Adrenal gland (tissue), 12 donors: ENCODE results near the gene SLFN5. TPM values are rescaled to one million over a fixed set of nuclear protein-coding genes. Genes with fewer than 3 reads are reported as not detected.
A peak's percentile ranks its signal among the peaks of the same experiment; 100 is the strongest.

Experiments used
- DNase-seq, 7 donors: peaks; one replicate each; pipeline ENCODE4 v3.0.0-alpha.2; 2019 to 2020
- H3K27ac ChIP-seq, 5 donors: fragments of 200-600 bp; sonication (generic) in 4 of 5; 1 replicate in 3 of 5; 2 replicates in 2 of 5; pipeline versions ENCODE4 v1.5.1 to v1.8.0; 2016 to 2020; ENCODE audit warnings: mild to moderate bottlenecking in 1 of 5
- H3K27me3 ChIP-seq: fragments of 200-600 bp; 2 replicates; pipeline ENCODE4 v1.8.0; 2021
- H3K36me3 ChIP-seq, 2 donors: fragments of 200-600 bp; replicated peaks in 1 of 2; 1 replicate in 1 of 2; 2 replicates in 1 of 2; pipeline versions ENCODE4 v1.5.1 to v1.8.0; 2018 to 2022
- H3K4me1 ChIP-seq, 2 donors: fragments of 200-600 bp; replicated peaks in 1 of 2; 1 replicate in 1 of 2; 2 replicates in 1 of 2; pipeline versions ENCODE4 v1.5.1 to v1.8.0; 2018 to 2021
- H3K4me3 ChIP-seq, 4 donors: fragments of 200-600 bp; sonication (generic) in 3 of 4; one replicate each; pipeline ENCODE4 v1.5.1; 2016 to 2018
- H3K9me3 ChIP-seq, 3 donors: fragments of 200-600 bp; sonication (generic) in 1 of 3; replicated peaks in 1 of 3; 1 replicate in 2 of 3; 2 replicates in 1 of 3; pipeline versions ENCODE4 v1.5.1 to v1.8.0; 2016 to 2021
- POLR2A ChIP-seq, 2 donors: fragments of 450-650 bp; IDR thresholded peaks; one replicate each; pipeline ENCODE4 v1.6.1; 2017; ENCODE audit warnings: antibody characterized with exemption in 2 of 2, mild to moderate bottlenecking in 2 of 2, moderate library complexity in 1 of 2
- WGBS, 4 donors: extraction: QIAGEN DNeasy Blood & Tissue Kit in 2 of 4; methylation state at CpG; one replicate each; pipeline versions ENCODE4 v1.1.5 to v1.1.7; 2013 to 2017; 5-methylcytosine and 5-hydroxymethylcytosine counted together
- intact Hi-C, 2 donors: fragments of 100-400 bp; cut with DNase I; formaldehyde crosslinking; loops; one replicate each; pipeline versions ENCODE4 v1.14.1 to v1.15.0; 2022 to 2023
- polyA plus RNA-seq, 3 donors: library from polyadenylated mRNA; stranded (reverse); fragments of 200-250 nt in 2 of 3; fragments of 350-450 nt in 1 of 3; fragmentation: Illumina TruSeq in 1 of 3; extraction: RNeasy Lipid Tissue Mini Kit (QIAGEN cat#74804) in 1 of 3; gene quantifications; one replicate each; pipeline ENCODE4 v1.2.3, GENCODE V29; 2013 to 2014
- total RNA-seq, 9 donors: library from RNA; depleted of rRNA in 4 of 9; stranded (reverse); fragments of >200 nt in 4 of 9; fragments of 120-200 nt in 1 of 9; fragmentation: NEBNext Ultra II Directional in 1 of 9; extraction: Animal tissue kit (Norgen Biotek cat#: 25700) in 1 of 9; gene quantifications; one replicate each; pipeline versions ENCODE4 v1.1.0 to v1.2.4, GENCODE V29; 2013 to 2023
- TF ChIP-seq, protein P1 (sequence below), 6 experiments: fragments of 450-650 bp in 4 of 6; fragments of 200-600 bp in 2 of 6; sonication (generic) in 1 of 6; IDR thresholded peaks; 1 replicate in 5 of 6; 2 replicates in 1 of 6; pipeline versions ENCODE4 v1.5.1 to v1.8.0; 2016 to 2021; ENCODE audit warnings: antibody characterized with exemption in 6 of 6, mild to moderate bottlenecking in 2 of 6, moderate library complexity in 1 of 6
- donor health status: healthy with polysubstance abuse.
- donor health status: Bipolar disorder and iron deficiency.
- donor health status: DM: yes; HTN: yes; CAD: no.
- donor health status: DM: no; HTN: no; CAD: no.
- donor health status: DM: no; HTN: no; CAD: no.
- donor health status: DM: yes; HTN: yes; CAD: no.

SLFN5 gene
- total and polyA plus RNA-seq, 12 donors, result 3.2 to 57.8 (median 34.4) TPM

- H3K36me3 ChIP-seq, result no peaks in the 10 kb centered on the region
- peak; percentile 41 to 74 (median 53) for DNase-seq
- no peak for TF ChIP-seq POLR2A (IDR thresholded peaks at IDR 0.05)
- TF ChIP-seq, protein P1, sequence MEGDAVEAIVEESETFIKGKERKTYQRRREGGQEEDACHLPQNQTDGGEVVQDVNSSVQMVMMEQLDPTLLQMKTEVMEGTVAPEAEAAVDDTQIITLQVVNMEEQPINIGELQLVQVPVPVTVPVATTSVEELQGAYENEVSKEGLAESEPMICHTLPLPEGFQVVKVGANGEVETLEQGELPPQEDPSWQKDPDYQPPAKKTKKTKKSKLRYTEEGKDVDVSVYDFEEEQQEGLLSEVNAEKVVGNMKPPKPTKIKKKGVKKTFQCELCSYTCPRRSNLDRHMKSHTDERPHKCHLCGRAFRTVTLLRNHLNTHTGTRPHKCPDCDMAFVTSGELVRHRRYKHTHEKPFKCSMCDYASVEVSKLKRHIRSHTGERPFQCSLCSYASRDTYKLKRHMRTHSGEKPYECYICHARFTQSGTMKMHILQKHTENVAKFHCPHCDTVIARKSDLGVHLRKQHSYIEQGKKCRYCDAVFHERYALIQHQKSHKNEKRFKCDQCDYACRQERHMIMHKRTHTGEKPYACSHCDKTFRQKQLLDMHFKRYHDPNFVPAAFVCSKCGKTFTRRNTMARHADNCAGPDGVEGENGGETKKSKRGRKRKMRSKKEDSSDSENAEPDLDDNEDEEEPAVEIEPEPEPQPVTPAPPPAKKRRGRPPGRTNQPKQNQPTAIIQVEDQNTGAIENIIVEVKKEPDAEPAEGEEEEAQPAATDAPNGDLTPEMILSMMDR (IDR thresholded peaks at IDR 0.05), result peak; percentile 50 to 83 (median 75)
- no peaks in the 10 kb centered on the region for H3K9me3 ChIP-seq
- H3K27me3 ChIP-seq, result no peaks in the 10 kb centered on the region
- peak overlapping the region in 2 of 4 donors; percentile 22 to 44 for H3K4me3 ChIP-seq
- peak overlapping the region in 1 of 5 donors; percentile 1 for H3K27ac ChIP-seq
- peaks cover 0 to 6% of the 10 kb centered on the region in 2 donors for H3K4me1 ChIP-seq
- intact Hi-C loops, result loop anchor here (5.0 to 10.0 kb wide), 3 partner anchors 148 to 434 kb away; no protein-coding TSS in a partner anchor
- 7 to 16% (median 12%) methylated on average over 6 to 20 of the region's 20 CpGs for WGBS, 4 donors
Observed at GRCh38 chr17:35312790-35313711, 70.2 kb downstream of the SLFN5 start.

- no peak for TF ChIP-seq POLR2A (IDR thresholded peaks at IDR 0.05)
- TF ChIP-seq, protein P1 (IDR thresholded peaks at IDR 0.05), result no peak
- 18 to 49% (median 24%) methylated on average over 13 to 19 of the region's 19 CpGs for WGBS, 4 donors
- peak overlapping the region in 1 of 4 donors; percentile 44 for H3K4me3 ChIP-seq
- H3K27ac ChIP-seq, result no peak overlapping the region
- peaks cover 0 to 6% of the 10 kb centered on the region in 2 donors for H3K4me1 ChIP-seq
- H3K9me3 ChIP-seq, result no peaks in the 10 kb centered on the region
- no peaks in the 10 kb centered on the region for H3K36me3 ChIP-seq
- no peaks in the 10 kb centered on the region for H3K27me3 ChIP-seq
- DNase-seq, result peak; percentile 14 to 60 (median 23)
- intact Hi-C loops, result loop anchor here (2.0 to 10.0 kb wide), 4 partner anchors 149 to 433 kb away; no protein-coding TSS in a partner anchor
Observed at GRCh38 chr17:35313875-35314409, 71.1 kb downstream of the SLFN5 start.

DNA sequence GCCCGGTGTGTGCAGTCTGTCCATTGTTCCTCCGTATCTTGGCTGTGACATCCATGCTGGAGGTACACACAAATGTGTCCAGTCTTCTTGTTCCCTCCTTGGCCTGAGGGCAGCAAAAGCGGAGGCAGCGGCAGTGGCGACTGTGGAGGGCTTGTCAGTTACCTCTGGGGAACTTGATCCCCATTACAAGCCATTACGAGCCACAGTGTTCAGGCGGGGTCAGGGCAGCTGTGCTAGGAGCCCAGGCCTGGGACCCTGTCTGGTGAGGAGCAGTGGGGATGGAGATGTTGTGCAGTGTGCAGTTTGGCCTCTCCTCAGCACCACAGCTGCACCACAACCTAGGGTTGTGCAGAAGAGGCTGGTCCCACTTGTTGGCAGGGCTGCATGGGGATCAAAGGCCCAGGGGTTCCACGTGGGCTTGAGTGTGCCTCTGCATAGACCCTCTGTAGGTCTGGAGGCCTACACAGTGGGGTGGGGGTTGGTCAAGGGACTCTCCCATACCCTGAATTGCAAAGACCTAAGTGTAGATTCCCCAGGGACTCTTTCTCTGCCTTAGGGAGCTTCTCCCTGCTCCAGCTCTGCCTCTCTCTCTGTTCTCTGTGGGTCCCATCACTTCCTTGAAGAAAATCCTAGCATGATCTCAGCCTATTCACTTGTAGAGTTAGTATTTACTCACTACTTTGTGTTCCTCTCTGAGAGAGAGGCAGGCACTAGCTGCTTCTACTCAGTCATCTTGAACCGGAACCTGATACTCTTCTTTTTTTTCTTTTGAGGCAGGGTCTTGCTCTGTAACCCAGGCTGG is 71.7 kb downstream of the SLFN5 start:
- intact Hi-C loops, result loop anchor here (2.0 to 10.0 kb wide), 4 partner anchors 150 to 433 kb away; no protein-coding TSS in a partner anchor
- Histone ChIP-seq H3K9me3 (no peaks in the 10 kb centered on the region), H3K27ac (no peak overlapping the region), H3K27me3 (no peaks in the 10 kb centered on the region), H3K4me3 (no peak overlapping the region), H3K36me3 (no peaks in the 10 kb centered on the region), H3K4me1 (peaks cover 0 to 6% of the 10 kb centered on the region in 2 donors)
- TF ChIP-seq, protein P1 (IDR thresholded peaks at IDR 0.05), result no peak
- no peak for TF ChIP-seq POLR2A (IDR thresholded peaks at IDR 0.05)
- DNase-seq, result no peak
- 48 to 72% (median 67%) methylated on average over 3 to 9 of the region's 9 CpGs for WGBS, 4 donors
